Lower leg skin (tissue), 4 donors: Measurements from ENCODE around the gene ZNF496. TPM values are rescaled to one million over a fixed set of nuclear protein-coding genes. Genes with fewer than 3 reads are reported as not detected.
A peak's percentile ranks its signal among the peaks of the same experiment; 100 is the strongest.
"Not testable (repeated sequence)": the region's sequence is repeated elsewhere in the genome, so short reads cannot be mapped to it uniquely, and the experiment has no call there.

Experiments used
- DNase-seq, 2 donors: peaks; one replicate each; pipeline ENCODE4 v3.0.0-alpha.2; 2019; ENCODE audit warnings: low spot score in 2 of 2
- H3K4me3 ChIP-seq: fragments of 200-600 bp; sonication (generic); 2 replicates; pipeline ENCODE4 v1.5.1; 2017; ENCODE audit warnings: mild to moderate bottlenecking, low read depth; ENCODE audit not compliant: poor library complexity, severe bottlenecking
- CTCF ChIP-seq, 3 donors: fragments of 450-650 bp; IDR thresholded peaks; one replicate each; pipeline ENCODE4 v1.5.1; 2016; ENCODE audit warnings: antibody characterized with exemption in 3 of 3, mild to moderate bottlenecking in 3 of 3, moderate library complexity in 2 of 3
- POLR2A ChIP-seq, 2 donors: fragments of 450-650 bp; IDR thresholded peaks; one replicate each; pipeline ENCODE4 v1.6.1; 2016 to 2017; ENCODE audit warnings: antibody characterized with exemption in 2 of 2, mild to moderate bottlenecking in 1 of 2, moderate library complexity in 1 of 2
- WGBS, 2 donors: methylation state at CpG; one replicate each; pipeline ENCODE4 v1.1.5; 2018; 5-methylcytosine and 5-hydroxymethylcytosine counted together
- intact Hi-C: fragments of 100-400 bp; cut with DNase I; formaldehyde crosslinking; loops from one replicate; pipeline ENCODE4 v1.15.0; 2023; ENCODE audit warnings: low total_unique reads
- total RNA-seq, 4 donors: library from RNA; depleted of rRNA; stranded (reverse); fragments of >200 nt; gene quantifications; one replicate each; pipeline ENCODE4 v1.1.0, GENCODE V29; 2016

Gene ZNF496
- 10 to 100 TPM; 16.3 to 32.7 (median 25.9) TPM for total RNA-seq

DNA sequence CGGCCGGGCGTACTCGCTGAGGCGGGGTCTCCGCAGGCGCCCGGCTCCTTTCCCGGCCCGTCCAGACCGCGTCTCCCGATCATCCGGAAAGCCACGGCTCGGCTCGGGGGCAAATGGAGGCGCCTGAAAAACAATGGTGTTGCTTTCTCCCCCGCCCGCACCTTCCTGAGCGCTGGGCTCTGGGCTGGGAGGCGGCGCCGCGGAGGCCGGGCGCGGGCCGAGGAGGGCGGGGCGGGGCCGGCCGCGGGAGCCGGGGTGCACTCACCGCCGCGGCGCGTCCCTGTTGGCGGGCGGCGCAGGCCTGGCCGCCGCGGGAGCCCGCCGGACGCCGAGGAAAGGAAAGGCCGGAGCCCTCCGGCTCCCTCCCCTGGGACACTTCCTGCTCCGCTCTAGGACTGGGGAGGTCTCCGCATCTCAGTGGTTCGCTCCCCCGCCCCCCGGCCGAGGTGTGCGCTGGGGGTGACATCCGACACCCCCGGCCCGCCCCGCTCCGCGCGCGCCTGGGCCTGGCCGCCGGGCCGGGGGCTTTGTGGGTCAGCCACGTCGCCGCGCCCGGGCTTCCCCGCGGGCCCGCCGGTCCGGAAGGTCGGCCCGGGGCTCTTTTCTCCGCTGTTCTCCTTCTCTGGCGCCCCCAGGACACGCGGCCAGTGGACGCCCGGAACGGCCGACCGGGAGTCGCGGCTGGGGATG, at the start of gene ZNF496:
ZNF496 (minus strand) TSS at position 343 of the 690 bp plus-strand sequence. CDS start 2,289 bp downstream, outside the sequence.
- WGBS, 2 donors, result 0% methylated on average over 54 to 57 of the region's 93 CpGs
- intact Hi-C loops, result no loop called here
- H3K4me3 ChIP-seq, result peak within 1 kb of the TSS; percentile 81
- TF ChIP-seq POLR2A (IDR thresholded peaks at IDR 0.05) (no peak), CTCF (IDR thresholded peaks at IDR 0.05) (no peak)
- DNase-seq, result peak; percentile 67 to 94

DNA sequence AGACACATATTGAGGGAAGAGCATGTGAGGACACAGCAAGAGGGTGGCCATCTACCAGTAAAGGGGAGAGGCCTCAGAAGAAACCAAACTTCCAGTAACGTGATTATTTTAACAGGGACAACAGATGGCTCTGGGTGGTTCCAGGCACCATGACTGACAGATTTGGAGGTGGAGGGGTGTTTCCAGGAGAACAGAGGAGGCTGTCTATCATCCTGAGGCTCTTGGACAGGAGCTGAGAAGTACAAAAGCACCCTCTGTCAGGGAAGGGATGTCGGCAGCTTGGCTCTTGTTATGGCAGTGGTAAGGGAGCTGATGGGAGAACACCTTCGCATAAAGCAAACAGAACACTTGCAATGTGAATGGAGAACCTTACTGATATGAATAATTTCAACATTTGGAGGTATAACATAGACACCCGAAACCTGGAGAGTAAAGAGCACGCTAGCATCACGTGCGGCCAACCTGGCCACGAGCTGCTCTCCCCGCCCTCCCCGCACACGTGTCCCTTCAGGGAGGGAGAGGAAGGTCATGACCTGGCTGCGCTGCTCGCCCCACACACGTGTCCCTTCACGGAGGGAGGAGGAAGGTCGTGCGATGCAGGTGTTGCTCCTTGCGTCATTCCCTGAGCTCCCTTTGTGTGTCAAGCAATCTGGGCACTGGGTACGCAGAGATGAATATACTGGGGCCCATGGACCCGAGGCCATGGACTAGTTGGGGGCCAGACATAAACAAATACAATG, 46.8 kb upstream of the ZNF496 start:
- whole genome bisulfite sequencing, 2 donors, result 84 to 89% methylated on average over 20 of the region's 20 CpGs
- H3K4me3 ChIP-seq, result no peak overlapping the region
- intact Hi-C loops, result no loop called here
- DNase-seq, result no peak
- TF ChIP-seq CTCF (IDR thresholded peaks at IDR 0.05) (no peak), POLR2A (IDR thresholded peaks at IDR 0.05) (no peak)

GRCh38 chr1:247377656-247378055, 46.0 kb upstream of the ZNF496 start:
- H3K4me3 ChIP-seq, DNase-seq, intact Hi-C loops: not testable (repeated sequence)
- 71 to 88% methylated on average over 7 of the region's 7 CpGs for WGBS, 2 donors

DNA sequence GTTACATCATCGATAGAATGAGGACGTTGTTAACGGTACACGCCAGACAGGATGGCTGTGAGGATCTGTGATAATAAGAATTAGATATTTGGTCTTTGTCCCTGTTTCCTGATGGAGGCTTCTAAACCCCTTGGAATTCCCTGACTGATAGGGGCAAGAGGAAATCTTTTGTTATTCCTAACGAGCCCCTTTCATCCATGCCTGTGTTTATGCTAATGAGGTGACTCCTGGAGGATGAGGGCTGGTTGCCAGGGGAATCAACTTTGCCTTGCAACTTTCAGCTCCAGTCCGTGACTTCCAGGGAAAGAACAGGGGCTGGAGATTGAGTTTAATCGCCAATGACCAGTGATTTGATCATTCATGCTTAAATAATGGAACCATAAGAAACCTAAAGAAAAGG, 45.0 kb upstream of the ZNF496 start:
- TF ChIP-seq POLR2A (IDR thresholded peaks at IDR 0.05) (no peak), CTCF (IDR thresholded peaks at IDR 0.05) (no peak)
- no peak overlapping the region for H3K4me3 ChIP-seq
- 28 to 36% methylated on average over 7 of the region's 7 CpGs for WGBS, 2 donors
- intact Hi-C loops, result no loop called here
- no peak for DNase-seq

DNA sequence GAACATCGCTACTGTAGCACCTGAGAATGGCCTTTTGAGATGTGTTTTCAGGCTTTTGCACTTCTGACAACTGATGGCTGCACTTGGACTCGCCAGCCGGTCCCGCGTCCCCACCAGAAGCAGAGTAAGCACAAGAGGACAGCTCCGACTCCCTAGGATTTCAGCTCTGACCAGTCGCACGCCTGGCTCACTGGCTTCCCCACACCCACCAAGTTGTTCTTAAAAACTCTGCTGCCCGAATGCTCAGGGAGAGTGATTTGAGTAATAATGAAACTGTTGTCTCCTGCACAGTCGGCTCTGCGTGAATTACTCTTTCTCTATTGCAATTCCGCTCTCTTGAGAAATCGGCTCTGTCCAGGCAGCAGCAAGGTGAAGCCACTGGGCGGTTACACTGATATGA, 44.1 kb upstream of the ZNF496 start:
- 80% methylated on average over 14 of the region's 14 CpGs for WGBS, 2 donors
- DNase-seq, result no peak
- intact Hi-C loops, result no loop called here
- no peak for TF ChIP-seq CTCF (IDR thresholded peaks at IDR 0.05)
- H3K4me3 ChIP-seq, result no peak overlapping the region

DNA sequence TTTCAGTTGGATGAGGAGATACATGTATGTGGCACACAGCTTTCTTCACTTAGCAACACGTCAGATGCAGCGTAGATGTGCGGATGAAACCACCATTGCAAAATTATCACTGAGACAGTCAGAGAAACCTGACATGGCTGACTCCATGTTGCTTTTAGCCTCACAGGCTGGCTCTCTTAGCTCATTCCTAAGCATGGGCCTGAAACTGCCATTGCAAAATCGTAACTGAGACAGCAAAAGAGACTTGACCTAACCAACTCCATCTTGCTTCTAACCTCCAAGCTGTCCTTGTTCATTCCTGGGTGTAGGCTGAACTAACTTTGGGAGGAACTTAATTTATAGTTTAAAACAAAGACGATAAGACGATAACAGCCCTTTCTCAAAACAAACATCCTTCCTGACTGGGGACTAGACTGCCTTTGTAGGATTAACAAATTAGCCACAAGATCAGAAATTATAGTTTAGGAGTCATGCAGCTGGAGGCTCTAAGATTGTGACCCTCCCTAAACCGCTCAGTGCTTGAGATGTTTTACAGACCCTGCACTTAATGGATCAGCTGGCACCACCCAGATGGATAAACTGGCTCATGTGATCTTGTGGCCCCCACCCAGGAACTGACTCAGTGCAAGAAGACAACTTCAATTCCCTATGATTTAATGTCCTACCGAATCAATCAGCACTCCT, 43.1 kb upstream of the ZNF496 start:
- H3K4me3 ChIP-seq, DNase-seq, intact Hi-C loops: not testable (repeated sequence)
- WGBS, 2 donors, result 81 to 87% methylated on average over 8 of the region's 8 CpGs
